CD8-positive, alpha-beta memory T cell (primary cell): ENCODE data around the gene CYS1. TPM values are rescaled to one million over a fixed set of nuclear protein-coding genes. Genes with fewer than 3 reads are reported as not detected.

Experiments used
- CTCF ChIA-PET: fragments of 350-600 bp; sonication (Branson Sonifier 250); formaldehyde crosslinking; loops from one replicate; lab custom pipeline; 2021; ENCODE audit warnings: antibody characterized with exemption; lab: Charles Lee
- POLR2A ChIA-PET: fragments of 350-600 bp; sonication (Branson Sonifier 250); formaldehyde crosslinking; loops from one replicate; lab custom pipeline; 2021; ENCODE audit warnings: antibody characterized with exemption; lab: Charles Lee
- DNase-seq, 5 donors: peaks; one replicate each; pipeline versions ENCODE4 v3.0.0 to v3.0.0-alpha.2; 2020 to 2022; ENCODE audit warnings: mixed read lengths in 1 of 5
- H3K27ac ChIP-seq: one replicate; pipeline ENCODE4 v1.7.0; 2013; ENCODE audit warnings: low read depth, mild to moderate bottlenecking, low read length, moderate library complexity
- H3K27me3 ChIP-seq: 2 replicates; pipeline ENCODE4 v1.7.0; 2013; ENCODE audit warnings: low read length, mild to moderate bottlenecking; ENCODE audit not compliant: insufficient read depth, poor library complexity, severe bottlenecking
- H3K36me3 ChIP-seq: 2 replicates; pipeline ENCODE4 v1.7.0; 2013; ENCODE audit warnings: mild to moderate bottlenecking, low read length, moderate library complexity; ENCODE audit not compliant: insufficient read depth
- H3K4me1 ChIP-seq: 2 replicates; pipeline ENCODE4 v1.7.0; 2013; ENCODE audit warnings: mild to moderate bottlenecking, low read length, moderate library complexity; ENCODE audit not compliant: insufficient read depth
- H3K4me3 ChIP-seq: 2 replicates; pipeline ENCODE4 v1.7.0; 2013; ENCODE audit warnings: mild to moderate bottlenecking, low read length
- H3K9me3 ChIP-seq: 2 replicates; pipeline ENCODE4 v1.7.0; 2013; ENCODE audit warnings: mild to moderate bottlenecking, low read length
- H3K27ac Mint-ChIP-seq, 8 donors: one replicate each; pipeline ENCODE4 v1.8.0; 2020 to 2021; ENCODE audit warnings: mixed read lengths in 8 of 8, mild to moderate bottlenecking in 6 of 8, inconsistent platforms in 3 of 8, moderate library complexity in 3 of 8
- H3K27me3 Mint-ChIP-seq, 2 donors: one replicate each; pipeline ENCODE4 v1.8.0; 2020 to 2021; ENCODE audit warnings: mixed read lengths in 2 of 2, mild to moderate bottlenecking in 1 of 2, moderate library complexity in 1 of 2
- H3K36me3 Mint-ChIP-seq, 3 donors: one replicate each; pipeline ENCODE4 v1.8.0; 2020 to 2021; ENCODE audit warnings: mixed read lengths in 3 of 3, inconsistent platforms in 1 of 3, mild to moderate bottlenecking in 1 of 3
- H3K4me1 Mint-ChIP-seq, 3 donors: one replicate each; pipeline ENCODE4 v1.8.0; 2020 to 2021; ENCODE audit warnings: mixed read lengths in 3 of 3, inconsistent platforms in 1 of 3, mild to moderate bottlenecking in 1 of 3
- H3K4me3 Mint-ChIP-seq, 7 donors: one replicate each; pipeline ENCODE4 v1.8.0; 2020 to 2021; ENCODE audit warnings: mixed read lengths in 7 of 7, mild to moderate bottlenecking in 6 of 7, moderate library complexity in 4 of 7, inconsistent platforms in 2 of 7
- H3K9me3 Mint-ChIP-seq, 5 donors: one replicate each; pipeline ENCODE4 v1.8.0; 2020 to 2022; ENCODE audit warnings: mixed read lengths in 5 of 5, mild to moderate bottlenecking in 3 of 5, moderate library complexity in 2 of 5, inconsistent platforms in 1 of 5
- polyA plus RNA-seq: library from polyadenylated mRNA; unstranded; fragments of 300-500 nt; fragmentation: Illumina TruSeq; gene quantifications from one replicate; pipeline ENCODE4 v1.2.3, GENCODE V29; 2021
- total RNA-seq, 2 experiments: library from RNA; stranded (reverse); gene quantifications; one replicate each; pipeline ENCODE4 v1.2.3, GENCODE V29; 2021

The CYS1 gene
- total and polyA plus RNA-seq, 3 experiments from 2014 or later, result 0.07 to 0.20 (median 0.09) TPM

DNA sequence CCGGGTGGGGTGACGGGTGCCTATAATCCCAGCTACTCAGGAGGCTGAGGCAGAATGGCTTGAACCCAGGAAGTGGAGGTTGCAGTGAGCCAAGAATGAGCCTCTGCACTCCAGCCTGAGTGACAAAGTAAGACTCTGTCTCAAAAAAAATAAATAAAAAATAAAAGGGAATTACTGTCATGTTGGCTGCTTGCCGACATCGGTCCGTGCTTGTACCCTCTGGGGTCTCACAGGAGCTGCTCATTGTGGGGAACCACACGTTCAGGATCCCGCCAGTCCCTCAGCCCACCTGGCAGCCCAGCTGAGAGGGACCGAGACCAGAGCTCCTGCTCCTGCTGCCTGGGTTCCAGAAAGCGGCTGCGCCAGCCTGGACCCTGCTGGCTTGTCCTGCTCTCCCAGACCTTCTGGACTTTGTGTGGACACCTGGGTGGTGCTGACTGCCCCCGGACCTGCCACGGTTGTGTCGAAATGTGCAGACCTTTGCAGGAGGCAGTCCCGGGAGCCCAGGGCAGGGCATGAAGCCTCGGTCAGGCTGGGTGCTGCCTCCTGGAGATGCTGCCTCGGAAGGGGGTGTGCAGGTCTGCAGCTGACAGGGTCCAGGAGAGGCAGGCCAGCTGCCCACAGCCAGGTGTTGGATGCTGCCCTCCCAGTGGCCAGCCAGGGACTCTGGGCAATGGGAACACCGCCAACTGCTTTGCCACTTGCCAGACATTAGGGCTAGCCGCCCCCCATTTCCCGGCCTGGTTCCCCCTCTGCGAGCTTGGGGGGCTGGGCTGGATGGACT, 20.5 kb downstream of the CYS1 start:
- Mint-ChIP-seq H3K9me3 (no peaks in the 10 kb centered on the region), H3K36me3 (peaks cover under 1 to 7% (median 2%) of the 10 kb centered on the region in 3 donors), H3K27me3 (peaks cover 0 to 7% of the 10 kb centered on the region in 2 donors), H3K4me1 (peaks cover 0 to 6% (median 0%) of the 10 kb centered on the region in 3 donors), H3K4me3 (no peak overlapping the region), H3K27ac (no peak overlapping the region)
- peak in 1 of 5 donors; percentile 30 for DNase-seq
- Histone ChIP-seq H3K9me3 (no peaks in the 10 kb centered on the region), H3K4me1 (no peaks in the 10 kb centered on the region), H3K36me3 (no peaks in the 10 kb centered on the region), H3K4me3 (no peak overlapping the region), H3K27me3 (no peaks in the 10 kb centered on the region), H3K27ac (no peak overlapping the region)
- ChIA-PET POLR2A (interaction anchor here (0.9 kb wide), 1 partner anchor 76 kb away, joined by 3 read pairs; no protein-coding TSS in a partner anchor), CTCF (interaction anchor here (0.8 to 1.8 kb wide), 3 partner anchors 11 to 246 kb away, joined by 3 to 6 read pairs (median 4); no protein-coding TSS in a partner anchor)

DNA sequence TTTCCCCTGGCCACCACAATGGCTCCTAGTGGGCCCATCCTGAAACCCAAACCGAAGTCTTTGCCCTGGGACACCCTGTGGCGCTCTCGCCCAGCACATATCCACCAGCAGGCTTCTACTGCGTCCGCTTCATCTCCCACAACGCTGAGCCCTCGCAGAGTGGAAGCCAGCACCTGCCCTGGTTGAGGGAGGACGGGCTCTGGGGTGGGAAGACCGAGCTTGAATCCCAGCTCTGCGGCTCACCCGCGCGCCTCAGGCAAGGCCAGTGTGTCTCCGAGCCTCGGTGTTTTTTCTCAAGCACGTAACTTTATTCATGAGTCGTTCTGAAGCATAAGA, 21.2 kb downstream of the CYS1 start:
- Histone ChIP-seq H3K27me3 (no peaks in the 10 kb centered on the region), H3K9me3 (no peaks in the 10 kb centered on the region), H3K4me1 (no peaks in the 10 kb centered on the region), H3K36me3 (no peaks in the 10 kb centered on the region), H3K4me3 (no peak overlapping the region), H3K27ac (no peak overlapping the region)
- DNase-seq, result no peak
- ChIA-PET POLR2A (no interaction called here), CTCF (interaction anchor here (0.8 to 3.2 kb wide), 3 partner anchors 10 to 74 kb away, joined by 4 to 10 read pairs (median 6); no protein-coding TSS in a partner anchor)
- no peak overlapping the region for H3K4me3 Mint-ChIP-seq
- H3K36me3 Mint-ChIP-seq, result peaks cover 3 to 14% (median 9%) of the 10 kb centered on the region in 3 donors
- H3K27ac Mint-ChIP-seq, result no peak overlapping the region
- H3K9me3 Mint-ChIP-seq, result no peaks in the 10 kb centered on the region
- H3K27me3 Mint-ChIP-seq, result peaks cover 0 to 7% of the 10 kb centered on the region in 2 donors
- H3K4me1 Mint-ChIP-seq, result peaks cover 0 to 6% (median 0%) of the 10 kb centered on the region in 3 donors

DNA sequence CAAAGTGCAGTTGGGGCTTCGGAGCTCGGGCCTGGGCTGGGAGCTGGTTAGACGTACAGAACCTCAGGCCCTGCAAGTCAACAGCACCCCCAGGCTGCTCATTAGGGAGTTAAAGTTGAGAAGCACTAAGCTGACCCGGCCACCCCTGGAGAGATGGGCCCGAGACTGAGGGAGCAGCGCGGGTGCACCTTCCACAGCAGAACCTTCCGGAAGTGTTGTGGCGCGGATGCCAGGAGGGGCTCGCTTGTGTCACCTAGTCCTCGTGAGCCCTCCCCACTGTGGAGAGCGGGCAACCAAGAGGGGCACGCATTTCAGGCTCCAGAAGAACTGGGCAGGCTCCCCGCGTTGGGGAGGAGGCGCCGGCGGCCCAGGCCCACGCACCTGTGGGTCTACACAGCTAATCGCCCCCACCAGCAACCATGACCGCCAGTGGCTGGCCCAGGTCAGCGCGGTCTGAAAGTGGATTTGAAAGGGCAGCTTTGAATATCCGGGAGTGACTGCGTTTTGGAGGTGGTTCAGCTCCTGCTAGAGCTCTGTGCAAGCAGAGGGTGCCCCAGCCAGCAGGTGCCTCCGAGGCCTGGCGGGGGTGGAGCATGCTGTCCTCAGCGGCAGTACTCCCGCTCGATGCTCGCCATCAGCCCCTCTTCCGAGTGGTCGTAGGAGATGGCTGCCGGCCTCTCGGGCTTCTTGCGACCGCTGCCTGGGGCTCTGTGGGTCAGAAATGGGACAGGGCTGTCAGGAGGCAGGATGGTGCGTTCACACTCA, 21.8 kb downstream of the CYS1 start:
- POLR2A ChIA-PET, result no interaction called here
- no peak overlapping the region for H3K27ac Mint-ChIP-seq

DNA sequence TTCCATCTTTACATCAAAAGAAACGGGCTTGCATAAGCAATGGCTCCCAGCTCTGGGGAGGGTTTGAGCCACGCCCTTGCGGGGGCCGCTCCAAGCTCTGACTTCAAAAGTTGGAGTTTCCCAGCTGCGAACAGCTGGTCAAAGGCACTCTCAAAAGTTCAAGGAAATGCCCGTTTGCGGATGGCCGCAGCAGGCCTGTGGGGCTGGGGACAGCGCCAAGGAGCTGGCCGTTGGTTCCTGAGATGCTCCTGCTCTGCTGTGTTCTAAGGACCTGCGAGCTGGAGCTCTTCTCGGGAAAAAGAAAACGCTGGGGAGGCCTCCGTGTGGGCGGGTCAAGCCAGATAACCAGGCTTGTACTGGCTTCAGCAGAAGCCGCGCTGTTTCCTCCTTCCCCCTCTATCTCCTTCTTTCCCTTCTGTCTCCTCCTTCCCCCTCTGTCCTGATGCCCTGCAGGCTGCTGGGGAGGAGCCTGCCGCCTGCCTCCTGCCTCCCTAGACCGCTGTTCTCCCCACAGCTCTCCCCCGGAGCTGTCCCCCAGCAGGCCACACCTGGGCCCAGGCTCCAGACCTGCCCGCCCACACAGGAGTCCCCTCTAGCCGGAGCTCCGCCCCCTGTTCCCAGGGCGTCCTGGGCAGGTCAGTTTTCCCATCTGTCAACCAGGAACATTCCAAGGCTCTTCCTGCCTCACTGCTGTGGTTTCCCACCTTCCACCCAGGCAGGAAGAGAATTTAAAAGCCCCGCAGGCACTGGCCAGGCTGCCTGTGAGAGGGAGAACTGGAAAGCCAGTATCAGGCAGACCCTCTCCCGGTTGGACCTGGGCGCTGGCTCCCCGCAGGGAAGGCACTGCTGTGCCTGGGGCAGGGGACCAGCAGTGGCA, 22.7 kb downstream of the CYS1 start:
- H3K9me3 ChIP-seq, result no peaks in the 10 kb centered on the region
- H3K4me3 ChIP-seq, result no peak overlapping the region
- no peak overlapping the region for H3K27ac ChIP-seq
- H3K27me3 ChIP-seq, result no peaks in the 10 kb centered on the region
- H3K36me3 ChIP-seq, result peaks cover 7% of the 10 kb centered on the region
- Mint-ChIP-seq H3K4me1 (peaks cover 0 to 6% (median 0%) of the 10 kb centered on the region in 3 donors), H3K9me3 (no peaks in the 10 kb centered on the region), H3K36me3 (peaks cover 3 to 30% (median 15%) of the 10 kb centered on the region in 3 donors), H3K27ac (no peak overlapping the region), H3K4me3 (no peak overlapping the region), H3K27me3 (no peaks in the 10 kb centered on the region)
- ChIA-PET CTCF (interaction anchor here (1.2 to 3.2 kb wide), 5 partner anchors 9 to 73 kb away, joined by 3 to 11 read pairs (median 7); no protein-coding TSS in a partner anchor), POLR2A (interaction anchor here (0.5 kb wide), 1 partner anchor 9 kb away, joined by 3 read pairs; no protein-coding TSS in a partner anchor)
- DNase-seq, result no peak
- no peaks in the 10 kb centered on the region for H3K4me1 ChIP-seq

More for the DNA sequence above, 21.8 kb downstream of the CYS1 start:
- Mint-ChIP-seq H3K36me3 (peaks cover 3 to 20% (median 10%) of the 10 kb centered on the region in 3 donors), H3K4me1 (peaks cover 0 to 6% (median 0%) of the 10 kb centered on the region in 3 donors), H3K9me3 (no peaks in the 10 kb centered on the region), H3K4me3 (no peak overlapping the region), H3K27me3 (peaks cover 0 to 6% of the 10 kb centered on the region in 2 donors)
- CTCF ChIA-PET, result interaction anchor here (1.4 to 3.2 kb wide), 3 partner anchors 10 to 74 kb away, joined by 4 to 10 read pairs (median 7); no protein-coding TSS in a partner anchor
- H3K4me3 ChIP-seq, result no peak overlapping the region
- H3K36me3 ChIP-seq, result no peaks in the 10 kb centered on the region
- H3K9me3 ChIP-seq, result no peaks in the 10 kb centered on the region
- H3K27me3 ChIP-seq, result no peaks in the 10 kb centered on the region
- no peak overlapping the region for H3K27ac ChIP-seq
- DNase-seq, result peak in 1 of 5 donors; percentile 37
- no peaks in the 10 kb centered on the region for H3K4me1 ChIP-seq

DNA sequence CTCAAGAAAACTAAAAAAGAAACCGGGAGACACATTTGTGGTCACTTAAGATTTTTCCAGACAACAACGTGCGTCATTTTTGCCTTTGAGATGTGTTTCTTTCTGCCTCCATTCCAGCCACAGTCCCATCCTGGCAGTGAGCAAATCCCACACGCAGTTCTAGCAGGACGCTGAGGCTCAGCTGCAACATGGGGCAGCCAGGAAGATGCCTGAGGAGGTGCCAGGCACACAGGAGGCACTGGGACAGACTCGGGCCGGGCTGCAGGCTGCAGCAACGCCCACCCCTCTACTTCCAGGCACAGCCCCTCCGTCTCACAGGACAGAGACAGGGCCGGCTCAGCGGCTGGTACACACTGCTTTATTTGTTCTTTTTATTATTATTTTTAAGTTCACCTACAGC, 23.8 kb downstream of the CYS1 start:
- Histone ChIP-seq H3K9me3 (no peaks in the 10 kb centered on the region), H3K4me3 (no peak overlapping the region), H3K4me1 (no peaks in the 10 kb centered on the region), H3K27me3 (no peaks in the 10 kb centered on the region), H3K36me3 (peaks cover 12% of the 10 kb centered on the region), H3K27ac (no peak overlapping the region)
- H3K4me3 Mint-ChIP-seq, result no peak overlapping the region
- H3K36me3 Mint-ChIP-seq, result peaks cover 3 to 37% (median 17%) of the 10 kb centered on the region in 3 donors
- no peak overlapping the region for H3K27ac Mint-ChIP-seq
- no peaks in the 10 kb centered on the region for H3K9me3 Mint-ChIP-seq
- peaks cover 0 to 6% (median 0%) of the 10 kb centered on the region in 3 donors for H3K4me1 Mint-ChIP-seq
- no peak for DNase-seq
- no peaks in the 10 kb centered on the region for H3K27me3 Mint-ChIP-seq
- ChIA-PET CTCF (interaction anchor here (1.5 to 3.2 kb wide), 3 partner anchors 8 to 72 kb away, joined by 7 to 11 read pairs (median 10); no protein-coding TSS in a partner anchor), POLR2A (no interaction called here)

DNA sequence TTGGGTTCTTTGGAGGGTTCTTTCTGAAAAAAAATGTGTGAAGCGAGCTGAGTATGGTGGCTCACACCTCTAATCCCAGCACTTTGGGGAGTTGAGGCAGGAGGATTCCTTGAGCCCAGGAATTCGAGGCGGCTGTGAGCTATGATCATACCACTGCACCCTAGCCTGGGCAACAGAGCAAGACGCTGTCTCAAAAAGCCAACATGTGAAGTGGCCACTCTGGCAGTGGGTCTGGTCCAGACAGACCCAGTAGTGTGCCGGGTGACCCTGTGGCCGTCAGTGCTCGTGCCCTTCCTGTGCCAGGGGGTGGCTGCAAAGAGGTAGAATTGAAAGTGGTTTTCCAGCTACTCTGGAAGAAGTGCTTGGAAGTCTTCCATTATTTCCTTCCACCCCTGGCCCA, 25.2 kb downstream of the CYS1 start:
- Mint-ChIP-seq H3K4me1 (peaks cover 0 to 6% (median 0%) of the 10 kb centered on the region in 3 donors), H3K4me3 (no peak overlapping the region), H3K27me3 (no peaks in the 10 kb centered on the region), H3K27ac (no peak overlapping the region), H3K9me3 (no peaks in the 10 kb centered on the region), H3K36me3 (peaks cover 3 to 40% (median 17%) of the 10 kb centered on the region in 3 donors)
- Histone ChIP-seq H3K4me3 (no peak overlapping the region), H3K9me3 (no peaks in the 10 kb centered on the region), H3K27me3 (no peaks in the 10 kb centered on the region), H3K27ac (no peak overlapping the region), H3K36me3 (peaks cover 12% of the 10 kb centered on the region), H3K4me1 (no peaks in the 10 kb centered on the region)
- CTCF ChIA-PET, result no interaction called here
- POLR2A ChIA-PET, result no interaction called here
- DNase-seq, result no peak

DNA sequence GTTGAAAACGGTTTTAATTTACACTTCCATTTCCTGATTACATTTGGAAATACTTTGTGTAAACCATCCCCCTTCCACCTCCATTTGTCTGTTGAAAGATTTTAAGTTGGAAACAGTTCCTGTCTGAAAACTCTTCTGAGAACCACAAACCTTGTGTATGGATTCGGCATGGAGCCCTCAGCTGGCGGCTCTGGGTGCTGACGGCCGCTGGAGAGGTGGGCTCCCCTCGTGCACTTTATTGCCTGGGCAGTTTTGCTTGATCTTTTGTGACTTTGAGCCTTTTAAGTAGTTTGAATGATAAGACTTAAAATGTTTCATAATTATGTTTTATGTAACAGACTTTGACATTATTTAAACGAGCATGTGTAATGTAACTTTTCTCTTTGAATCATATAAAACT, 25.8 kb downstream of the CYS1 start:
- Histone ChIP-seq H3K9me3 (no peaks in the 10 kb centered on the region), H3K4me1 (no peaks in the 10 kb centered on the region)
- no peaks in the 10 kb centered on the region for H3K9me3 Mint-ChIP-seq

More for the DNA sequence above, 25.8 kb downstream of the CYS1 start:
- Mint-ChIP-seq H3K27ac (peak overlapping the region in 1 of 8 donors; percentile 63), H3K4me1 (peaks cover 0 to 9% (median 0%) of the 10 kb centered on the region in 3 donors), H3K27me3 (no peaks in the 10 kb centered on the region), H3K36me3 (peaks cover 3 to 45% (median 17%) of the 10 kb centered on the region in 3 donors), H3K4me3 (no peak overlapping the region)
- no peaks in the 10 kb centered on the region for H3K27me3 ChIP-seq
- H3K4me3 ChIP-seq, result no peak overlapping the region
- ChIA-PET POLR2A (no interaction called here), CTCF (no interaction called here)
- H3K27ac ChIP-seq, result no peak overlapping the region
- DNase-seq, result no peak
- peaks cover 15% of the 10 kb centered on the region for H3K36me3 ChIP-seq
